HEK293 (cell line): Measurements from ENCODE around the gene NHERF2.

ENCODE experiments used
- CTCF ChIA-PET: fragments of 350-600 bp; formaldehyde crosslinking; extraction: SDS; loops from one replicate; lab custom pipeline; 2021; ENCODE audit warnings: antibody characterized with exemption; lab: Yijun Ruan, JAX
- POLR2A ChIA-PET: fragments of 300-600 bp; formaldehyde crosslinking; extraction: SDS; loops from one replicate; lab custom pipeline; 2020; ENCODE audit warnings: antibody characterized with exemption, inconsistent platforms; lab: Yijun Ruan, JAX
- H3K27ac ChIP-seq: fragments of 200-500 bp; sonication (Bioruptor generic); 2 replicates; pipeline ENCODE4 v1.5.1; 2014; ENCODE audit warnings: low read depth, low read length, control low read depth, inconsistent platforms; ENCODE audit errors: extremely low read depth
- H3K36me3 ChIP-seq, 2 experiments: fragments of 200-500 bp in 1 of 2; sonication (Bioruptor generic) in 1 of 2; 1 replicate in 1 of 2; 2 replicates in 1 of 2; pipeline ENCODE4 v1.5.1; 2014 to 2017; ENCODE audit warnings: inconsistent platforms in 2 of 2, low read length in 2 of 2; ENCODE audit not compliant: control insufficient read depth in 2 of 2, insufficient read depth in 1 of 2
- H3K4me1 ChIP-seq: fragments of 200-500 bp; sonication (Bioruptor generic); 2 replicates; pipeline ENCODE4 v1.5.1; 2014; ENCODE audit warnings: mild to moderate bottlenecking, low read length, inconsistent platforms; ENCODE audit not compliant: control insufficient read depth, insufficient read depth
- H3K4me3 ChIP-seq: 2 replicates; pipeline ENCODE4 v1.5.1; 2011; ENCODE audit warnings: low read depth, mild to moderate bottlenecking, control low read depth, low read length, moderate library complexity
- H3K9me3 ChIP-seq: fragments of 200-500 bp; sonication (Bioruptor generic); 2 replicates; pipeline ENCODE4 v1.5.1; 2014; ENCODE audit warnings: low read depth, low read length, inconsistent platforms; ENCODE audit not compliant: control insufficient read depth, insufficient read depth
- EGR2 ChIP-seq: fragments of 450-650 bp; formaldehyde crosslinking; IDR thresholded peaks from 2 replicates; pipeline ENCODE4 v1.5.1; 2016; ENCODE audit warnings: low read depth, missing biosample characterization, missing genetic modification characterization
- GLIS1 ChIP-seq: fragments of 450-650 bp; formaldehyde crosslinking; IDR thresholded peaks from 2 replicates; pipeline ENCODE4 v1.5.1; 2016; ENCODE audit warnings: missing biosample characterization, missing genetic modification characterization
- HOXA7 ChIP-seq: sonication (generic); formaldehyde crosslinking; IDR thresholded peaks from 2 replicates; pipeline ENCODE4 v1.8.1; 2022; ENCODE audit warnings: missing genetic modification reagents, borderline replicate concordance
- MEIS1 ChIP-seq: sonication (generic); formaldehyde crosslinking; IDR thresholded peaks from 2 replicates; pipeline ENCODE4 v1.8.1; 2022; ENCODE audit warnings: missing genetic modification reagents, mild to moderate bottlenecking, borderline replicate concordance
- PBX3 ChIP-seq: sonication (generic); formaldehyde crosslinking; IDR thresholded peaks from 2 replicates; pipeline ENCODE4 v1.8.1; 2022; ENCODE audit warnings: mild to moderate bottlenecking, moderate library complexity, missing genetic modification reagents
- TSHZ1 ChIP-seq: fragments of 450-650 bp; formaldehyde crosslinking; IDR thresholded peaks from 2 replicates; pipeline ENCODE4 v1.5.1; 2016; ENCODE audit warnings: missing biosample characterization, missing genetic modification characterization, borderline replicate concordance
- ZBTB21 ChIP-seq: fragments of 450-650 bp; formaldehyde crosslinking; IDR thresholded peaks from 2 replicates; pipeline ENCODE4 v1.5.1; 2017; ENCODE audit warnings: missing biosample characterization, missing genetic modification characterization
- ZFP41 ChIP-seq: fragments of 450-650 bp; formaldehyde crosslinking; IDR thresholded peaks from 2 replicates; pipeline ENCODE4 v1.5.1; 2016; ENCODE audit warnings: missing biosample characterization, missing genetic modification characterization, borderline replicate concordance
- ZNF10 ChIP-seq: fragments of 450-650 bp; formaldehyde crosslinking; IDR thresholded peaks from 2 replicates; pipeline ENCODE4 v1.5.1; 2017; ENCODE audit warnings: missing biosample characterization, missing genetic modification characterization
- ZNF140 ChIP-seq: fragments of 450-650 bp; formaldehyde crosslinking; IDR thresholded peaks from 2 replicates; pipeline ENCODE4 v1.5.1; 2016; ENCODE audit warnings: missing biosample characterization, missing genetic modification characterization
- ZNF202 ChIP-seq: fragments of 450-650 bp; formaldehyde crosslinking; IDR thresholded peaks from 2 replicates; pipeline ENCODE4 v1.5.1; 2016; ENCODE audit warnings: missing biosample characterization, missing genetic modification characterization, borderline replicate concordance
- ZNF223 ChIP-seq: fragments of 450-650 bp; formaldehyde crosslinking; IDR thresholded peaks from 2 replicates; pipeline ENCODE4 v1.5.1; 2016; ENCODE audit warnings: missing biosample characterization, missing genetic modification characterization
- ZNF324 ChIP-seq: fragments of 450-650 bp; formaldehyde crosslinking; IDR thresholded peaks from 2 replicates; pipeline ENCODE4 v1.5.1; 2016; ENCODE audit warnings: missing biosample characterization, missing genetic modification characterization
- ZNF48 ChIP-seq: fragments of 450-650 bp; formaldehyde crosslinking; IDR thresholded peaks from 2 replicates; pipeline ENCODE4 v1.5.1; 2016; ENCODE audit warnings: missing biosample characterization, missing genetic modification characterization
- ZNF488 ChIP-seq: fragments of 450-650 bp; formaldehyde crosslinking; IDR thresholded peaks from 2 replicates; pipeline ENCODE4 v1.5.1; 2016; ENCODE audit warnings: missing biosample characterization, missing genetic modification characterization
- ZNF529 ChIP-seq: fragments of 450-650 bp; formaldehyde crosslinking; IDR thresholded peaks from 2 replicates; pipeline ENCODE4 v1.5.1; 2017; ENCODE audit warnings: missing genetic modification characterization, missing biosample characterization; ENCODE audit not compliant: insufficient replicate concordance
- ZNF585B ChIP-seq: fragments of 450-650 bp; formaldehyde crosslinking; IDR thresholded peaks from 2 replicates; pipeline ENCODE4 v1.5.1; 2016; ENCODE audit warnings: missing biosample characterization, missing genetic modification characterization
- ZNF768 ChIP-seq: fragments of 450-650 bp; formaldehyde crosslinking; IDR thresholded peaks from 2 replicates; pipeline ENCODE4 v1.5.1; 2018; ENCODE audit warnings: missing biosample characterization, mild to moderate bottlenecking, missing genetic modification characterization
- ZNF785 ChIP-seq: fragments of 450-650 bp; formaldehyde crosslinking; IDR thresholded peaks from 2 replicates; pipeline ENCODE4 v1.5.1; 2016; ENCODE audit warnings: missing biosample characterization, missing genetic modification characterization
- ZNF792 ChIP-seq: fragments of 450-650 bp; formaldehyde crosslinking; IDR thresholded peaks from 2 replicates; pipeline ENCODE4 v1.5.1; 2016; ENCODE audit warnings: missing biosample characterization, missing genetic modification characterization
- ZSCAN4 ChIP-seq: fragments of 450-650 bp; formaldehyde crosslinking; IDR thresholded peaks from 2 replicates; pipeline ENCODE4 v1.5.1; 2017; ENCODE audit warnings: missing biosample characterization, missing genetic modification characterization
- ZSCAN5A ChIP-seq: fragments of 450-650 bp; formaldehyde crosslinking; IDR thresholded peaks from 2 replicates; pipeline ENCODE4 v1.5.1; 2016; ENCODE audit warnings: missing biosample characterization, missing genetic modification characterization

The NHERF2 gene

GRCh38 chr16:1976951-1977874, 49.5 kb upstream of the NHERF2 start:
- no peak for TF ChIP-seq TSHZ1
- no peak for TF ChIP-seq ZNF10 (tag by site-specific recombination)
- no peak for TF ChIP-seq ZNF202
- no peak for TF ChIP-seq ZNF768
- TF ChIP-seq EGR2 (tag by site-specific recombination) = no peak
- no peak for TF ChIP-seq PBX3 (CRISPR knock-in tag)
- no peak for TF ChIP-seq ZNF792 (tag by site-specific recombination)
- Histone ChIP-seq H3K27ac (no peak overlapping the region), H3K4me3 (no peak overlapping the region), H3K4me1 (no peaks in the 10 kb centered on the region), H3K9me3 (no peaks in the 10 kb centered on the region), H3K36me3 (peaks cover 0 to 59% of the 10 kb centered on the region in 2 experiments; a peak in 1 of 3 replicates)
- ChIA-PET CTCF (interaction anchor here (0.6 kb wide), 1 partner anchor 164 kb away, joined by 3 read pairs; no protein-coding TSS in a partner anchor), POLR2A (interaction anchor here (0.6 to 10.1 kb wide), 4 partner anchors 12 to 1337 kb away, joined by 3 to 76 read pairs (median 4); partner anchors contain the start of genes RPS2 and TRAF7)

- peaks cover 0 to 59% of the 10 kb centered on the region in 2 experiments; a peak in 1 of 3 replicates for H3K36me3 ChIP-seq
- H3K27ac ChIP-seq = no peak overlapping the region
- ChIA-PET POLR2A (interaction anchor here (0.6 to 10.1 kb wide), 3 partner anchors 13 to 1338 kb away, joined by 4 to 76 read pairs (median 4); partner anchors contain the start of gene RPS2), CTCF (no interaction called here)
- no peaks in the 10 kb centered on the region for H3K9me3 ChIP-seq
- H3K4me3 ChIP-seq = no peak overlapping the region
- H3K4me1 ChIP-seq = peaks cover under 1% of the 10 kb centered on the region; the same call in 1 of the 2 replicates
- no peak for TF ChIP-seq ZNF223
- no peak for TF ChIP-seq ZNF324 (tag by site-specific recombination)
- TF ChIP-seq HOXA7 (CRISPR knock-in tag) = no peak
- TF ChIP-seq MEIS1 (CRISPR knock-in tag) = no peak
- TF ChIP-seq ZNF48 (tag by site-specific recombination) = no peak
- no peak for TF ChIP-seq TSHZ1
- no peak for TF ChIP-seq ZNF529 (tag by site-specific recombination)
- no peak for TF ChIP-seq ZSCAN5A
- TF ChIP-seq ZNF488 (tag by site-specific recombination) = no peak
- no peak for TF ChIP-seq ZFP41
- no peak for TF ChIP-seq GLIS1 (tag by site-specific recombination)
- TF ChIP-seq ZNF585B (tag by site-specific recombination) = no peak
- no peak for TF ChIP-seq ZNF140 (tag by site-specific recombination)
- no peak for TF ChIP-seq ZNF785
- TF ChIP-seq ZBTB21 = no peak
- TF ChIP-seq ZSCAN4 (tag by site-specific recombination) = no peak
Observed at GRCh38 chr16:1977875-1978268, 48.8 kb upstream of the NHERF2 start.
